HG02588 (cell line): Measurements from ENCODE around the gene CAMSAP1.
"Not testable (repeated sequence)": the region's sequence is repeated elsewhere in the genome, so short reads cannot be mapped to it uniquely, and the experiment has no call there.

Experiments
- ATAC-seq: cut with Tn5 transposase; IDR thresholded peaks from one replicate; pipeline ENCODE4 v1.9.1; 2021; ENCODE audit warnings: mild to moderate bottlenecking, moderate library complexity; ENCODE audit not compliant: unreplicated experiment

Gene CAMSAP1

DNA sequence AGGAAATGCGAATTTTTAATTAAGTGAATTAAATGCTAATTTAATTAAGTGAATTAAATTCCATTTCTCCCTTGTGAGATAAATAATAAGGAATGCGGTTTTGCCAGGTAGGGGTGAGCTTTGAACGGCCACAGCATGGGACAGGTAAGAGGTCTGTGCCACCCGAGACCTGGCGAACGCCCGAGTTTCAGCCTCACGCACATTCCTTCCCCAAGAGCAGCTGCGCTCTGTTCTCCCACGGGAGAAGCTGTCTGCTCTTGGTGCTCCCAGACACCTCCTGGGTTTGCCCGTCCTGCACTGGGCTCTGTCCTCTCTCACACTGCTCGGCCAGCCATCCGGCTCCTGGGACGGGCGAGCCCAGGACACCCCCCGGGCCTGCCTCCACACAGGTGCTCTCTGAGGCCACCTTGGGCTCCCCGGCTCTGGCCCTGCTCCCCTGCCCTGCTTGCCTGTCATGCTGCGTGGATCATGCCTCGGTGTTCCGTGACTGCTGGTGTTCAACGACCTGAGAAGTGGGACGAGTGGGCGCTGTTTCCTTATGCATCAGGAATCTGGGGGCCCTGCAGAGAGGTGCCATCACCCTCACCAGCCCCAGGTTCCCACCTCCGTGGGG, 13.7 kb upstream of the CAMSAP1 start:
- no peak for ATAC-seq

DNA sequence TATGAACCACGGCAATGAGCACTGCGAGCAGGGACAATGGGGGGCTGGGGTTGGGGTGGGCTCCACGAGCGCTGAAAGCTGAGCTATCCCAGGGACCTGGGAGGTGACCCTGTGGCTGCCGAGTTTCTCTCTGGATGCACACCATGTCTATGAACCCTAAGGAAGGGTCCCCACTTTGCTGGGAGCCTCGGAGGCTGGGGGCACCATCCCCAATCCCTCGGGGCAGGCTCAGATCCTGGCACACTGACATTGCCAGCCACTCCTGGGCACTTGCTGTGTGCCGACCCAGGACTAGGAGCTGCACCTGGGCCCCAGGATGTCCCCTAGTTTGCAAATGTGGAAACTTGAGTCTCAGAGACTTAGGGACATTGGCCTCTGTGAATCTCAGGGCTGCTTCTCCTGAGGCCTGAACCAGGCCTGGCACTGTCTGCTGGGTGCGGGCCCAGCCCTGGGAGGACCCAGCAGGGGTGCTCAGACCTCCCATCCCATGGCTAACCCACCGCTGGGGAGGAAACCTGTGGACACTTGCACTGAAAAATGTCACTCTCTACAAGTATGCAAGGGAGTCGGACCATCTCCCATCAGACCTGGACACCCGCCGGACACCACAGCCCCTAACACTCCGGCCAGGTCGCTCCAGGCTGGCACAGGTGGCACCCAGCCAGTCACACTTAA, 13.0 kb upstream of the CAMSAP1 start:
- no peak for ATAC-seq

- no peak for ATAC-seq
Observed at GRCh38 chr9:135919318-135919890, 12.1 kb upstream of the CAMSAP1 start.

DNA sequence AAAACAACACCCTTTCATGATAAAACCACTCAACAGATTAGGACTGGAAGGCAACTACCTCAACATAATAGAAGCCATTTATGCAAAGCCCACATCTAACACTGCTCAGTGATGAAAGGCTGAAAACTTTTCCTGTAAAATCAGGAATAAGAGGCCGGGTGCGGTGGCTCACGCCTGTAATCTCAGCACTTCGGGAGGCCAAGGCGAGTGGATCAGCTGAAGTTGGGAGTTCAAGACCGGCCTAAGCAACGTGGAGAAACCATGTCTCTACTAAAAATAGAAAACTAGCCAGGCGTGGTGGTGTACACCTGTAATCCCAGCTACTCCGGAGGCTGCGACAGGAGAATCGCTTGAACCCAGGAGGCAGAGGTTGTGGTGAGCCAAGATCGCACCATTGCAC, 8.9 kb upstream of the CAMSAP1 start:
- not testable (repeated sequence) for ATAC-seq

- no peak for ATAC-seq
Observed at GRCh38 chr9:135914921-135915320, 7.6 kb upstream of the CAMSAP1 start.

- ATAC-seq = not testable (repeated sequence)
Observed at GRCh38 chr9:135911233-135911632, 3.9 kb upstream of the CAMSAP1 start.

GRCh38 chr9:135910757-135911156, 3.4 kb upstream of the CAMSAP1 start:
- no peak for ATAC-seq

- no peak for ATAC-seq
Observed at GRCh38 chr9:135910216-135910615, 2.9 kb upstream of the CAMSAP1 start.

DNA sequence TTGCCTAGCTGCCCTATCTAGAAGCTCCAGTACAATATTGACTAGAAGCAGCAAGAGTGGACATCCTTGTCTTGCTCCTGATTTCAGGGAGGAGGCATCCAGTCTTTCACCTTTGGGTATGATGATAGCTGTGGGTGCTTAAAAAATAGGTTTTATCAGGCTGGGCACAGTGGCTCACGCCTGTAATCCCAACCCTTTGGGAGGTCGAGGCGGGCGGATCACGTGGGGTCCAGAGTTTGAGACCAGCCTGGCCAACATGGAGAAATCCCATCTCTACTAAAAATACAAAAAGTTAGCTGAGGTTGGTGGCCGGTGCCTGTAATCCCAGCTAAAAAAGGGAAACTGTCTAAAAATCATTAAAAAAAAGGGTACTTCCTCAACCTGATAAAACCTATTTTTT, 2.0 kb upstream of the CAMSAP1 start:
- ATAC-seq = no peak

GRCh38 chr9:135908754-135909204, 1.4 kb upstream of the CAMSAP1 start:
- no peak for ATAC-seq

DNA sequence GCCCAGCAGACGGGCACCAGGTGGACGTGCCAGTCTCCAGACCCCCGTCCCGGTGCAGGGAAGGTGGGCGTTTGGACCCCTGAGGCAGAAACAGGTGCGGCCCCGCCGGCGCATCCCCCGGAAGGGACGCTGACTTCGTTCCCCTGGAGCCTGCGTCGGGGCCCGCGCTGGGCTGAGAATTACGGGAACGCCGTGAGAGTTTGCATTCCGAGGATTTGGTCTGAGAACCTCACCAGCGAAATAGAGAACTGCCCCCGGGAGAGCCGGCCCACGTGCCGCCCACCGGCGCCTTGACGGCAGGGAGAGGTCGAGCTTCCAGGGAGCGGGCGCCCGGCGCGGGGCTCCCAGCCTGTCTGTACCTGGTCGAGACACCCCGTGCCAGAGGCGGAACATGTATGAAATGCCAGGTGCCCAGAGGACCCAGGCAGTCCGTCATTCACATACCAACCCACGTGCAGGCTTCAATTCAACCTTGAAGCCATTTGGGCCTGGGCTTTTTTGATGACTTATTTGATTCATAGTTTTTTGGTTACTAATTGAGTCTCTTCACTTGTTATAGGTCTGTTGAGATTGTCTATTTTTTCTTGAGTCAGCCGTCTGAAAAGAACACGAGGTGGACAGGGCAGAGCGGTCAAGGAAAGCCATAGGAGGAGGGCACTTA, 877 bp upstream of the CAMSAP1 start:
- ATAC-seq = no peak

DNA sequence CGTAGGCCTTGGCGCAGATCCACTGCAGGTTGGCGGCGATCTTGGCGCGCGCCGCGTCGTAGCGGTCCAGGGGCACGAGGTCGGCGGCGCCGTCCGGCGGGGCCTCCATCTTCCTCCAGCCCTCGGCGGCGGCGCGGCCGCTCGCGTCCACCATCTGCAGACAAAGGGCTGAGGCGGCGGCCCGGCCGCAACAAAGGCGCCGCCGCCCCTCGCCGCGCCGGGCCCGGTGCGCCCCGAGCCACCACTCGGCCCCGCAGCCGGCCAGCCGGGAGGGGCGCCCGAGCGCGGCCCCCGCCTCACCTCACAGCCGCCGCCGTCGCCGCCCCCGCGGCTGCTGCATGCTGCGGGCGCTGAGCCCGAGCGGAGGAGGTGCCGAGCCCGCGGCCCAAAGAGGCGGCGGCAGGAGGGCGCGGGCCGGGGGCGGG, 328 bp downstream of the CAMSAP1 start:
- peak; percentile 18 for ATAC-seq

DNA sequence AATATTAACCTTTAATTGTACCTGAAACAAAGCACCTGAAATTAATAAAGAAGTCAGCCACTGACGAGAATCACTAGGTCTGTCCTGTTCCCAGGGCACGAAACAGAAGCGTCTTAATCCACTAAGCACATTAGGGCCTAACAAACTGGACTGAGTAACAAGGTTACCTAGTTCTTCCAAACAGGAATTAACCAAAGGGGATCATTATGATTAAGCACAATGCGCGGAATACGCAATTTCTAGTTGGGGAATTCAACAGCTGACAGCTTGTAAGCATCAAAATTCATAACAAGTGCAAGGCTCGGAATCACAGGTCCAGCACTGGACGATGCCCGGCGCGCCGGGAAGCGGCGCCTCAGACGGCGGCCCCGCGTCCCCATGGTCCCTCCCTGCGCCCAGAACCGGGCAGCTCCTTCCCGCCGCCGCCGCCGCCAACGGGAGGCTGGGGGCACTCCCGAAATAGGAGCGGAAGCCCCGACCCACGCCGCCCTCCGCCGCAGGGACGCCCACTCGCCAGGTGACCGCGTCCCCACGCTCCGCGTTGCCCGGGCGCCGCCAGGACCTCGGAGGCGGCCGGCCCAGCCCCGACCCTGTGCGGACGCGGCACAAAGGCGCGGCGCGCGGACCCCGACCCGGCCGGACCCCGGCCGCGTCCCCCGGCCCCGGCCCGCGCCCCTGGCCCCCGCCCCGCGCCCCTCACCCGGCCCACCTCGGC, 898 bp downstream of the CAMSAP1 start:
- ATAC-seq = peak; percentile 17

DNA sequence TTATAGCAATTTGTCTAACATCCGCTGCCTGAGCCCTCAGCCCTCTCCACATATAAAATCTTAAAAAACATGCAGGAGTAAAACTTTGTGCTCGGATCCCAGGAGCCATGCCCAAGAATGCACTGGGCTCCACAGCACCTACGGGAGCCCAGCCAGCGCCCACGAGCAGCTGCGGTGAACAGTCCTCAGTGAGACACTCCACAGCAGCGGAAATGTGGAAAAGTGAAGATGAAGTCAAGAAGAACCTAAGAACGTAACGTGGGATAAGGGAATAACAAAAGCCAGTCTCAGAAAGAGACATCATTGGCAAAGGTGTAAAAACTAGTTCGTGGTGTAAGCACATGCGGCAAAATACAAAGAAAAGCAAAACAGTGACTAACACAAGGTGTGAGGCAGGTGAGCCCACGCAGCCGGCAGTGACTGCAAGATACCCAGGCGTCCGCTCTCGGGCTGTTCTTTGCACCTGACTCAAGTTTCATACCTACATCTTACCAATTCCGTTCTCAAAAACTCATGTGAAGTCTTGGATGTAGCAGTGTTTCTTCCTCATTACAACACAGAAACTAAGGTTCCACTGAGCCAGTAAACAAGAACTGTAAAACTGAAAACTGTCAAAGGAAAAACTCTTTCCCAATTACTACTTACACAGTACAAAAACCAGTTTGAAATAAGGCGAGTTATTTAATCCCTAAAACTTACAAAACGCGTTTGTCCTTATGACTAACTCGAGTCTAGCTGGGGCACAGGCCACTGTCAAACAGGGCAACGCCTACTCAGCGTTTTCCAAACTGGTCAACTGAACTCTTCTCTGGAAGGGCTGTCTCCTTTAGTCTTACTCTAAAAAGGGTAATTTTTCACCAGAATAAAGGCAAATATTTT, 1.7 kb downstream of the CAMSAP1 start:
- ATAC-seq = no peak

GRCh38 chr9:135903786-135904520, 3.4 kb downstream of the CAMSAP1 start:
- no peak for ATAC-seq

GRCh38 chr9:135903358-135903656, 4.0 kb downstream of the CAMSAP1 start:
- ATAC-seq = no peak

GRCh38 chr9:135902655-135903357, 4.5 kb downstream of the CAMSAP1 start:
- no peak for ATAC-seq

DNA sequence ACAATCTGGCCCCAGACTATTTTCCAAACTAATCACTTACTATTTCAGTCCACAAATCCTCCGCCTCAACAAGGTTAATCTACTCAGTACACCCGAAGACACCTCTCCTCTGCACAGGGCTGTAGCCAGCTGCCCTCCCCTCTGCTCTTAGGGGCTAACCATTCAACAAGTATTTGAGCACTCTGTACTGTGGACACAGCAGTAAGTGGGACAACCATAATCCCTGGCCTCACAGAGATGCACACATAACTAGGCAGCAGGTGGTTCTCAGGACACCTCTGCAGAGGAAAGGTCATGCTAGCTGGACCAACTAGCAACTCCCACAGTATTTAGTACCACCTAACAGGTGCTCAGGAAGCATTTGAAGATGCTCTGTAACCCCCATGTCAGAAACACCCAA, 5.5 kb downstream of the CAMSAP1 start:
- ATAC-seq = no peak
